ENCODE measurements around the gene GRAP2.
"Not testable (repeated sequence)": the region's sequence is repeated elsewhere in the genome, so short reads cannot be mapped to it uniquely, and the experiment has no call there.

Gene GRAP2

GRCh38 chr22:39946503-39947219 lies 45.8 kb downstream of the GRAP2 start:
- no peak overlapping the region for H3K4me3 ChIP-seq (ENCODE audit: low read length)
- DNase-seq (ENCODE audit: low read depth), result no peak
- TF ChIP-seq, protein P1, sequence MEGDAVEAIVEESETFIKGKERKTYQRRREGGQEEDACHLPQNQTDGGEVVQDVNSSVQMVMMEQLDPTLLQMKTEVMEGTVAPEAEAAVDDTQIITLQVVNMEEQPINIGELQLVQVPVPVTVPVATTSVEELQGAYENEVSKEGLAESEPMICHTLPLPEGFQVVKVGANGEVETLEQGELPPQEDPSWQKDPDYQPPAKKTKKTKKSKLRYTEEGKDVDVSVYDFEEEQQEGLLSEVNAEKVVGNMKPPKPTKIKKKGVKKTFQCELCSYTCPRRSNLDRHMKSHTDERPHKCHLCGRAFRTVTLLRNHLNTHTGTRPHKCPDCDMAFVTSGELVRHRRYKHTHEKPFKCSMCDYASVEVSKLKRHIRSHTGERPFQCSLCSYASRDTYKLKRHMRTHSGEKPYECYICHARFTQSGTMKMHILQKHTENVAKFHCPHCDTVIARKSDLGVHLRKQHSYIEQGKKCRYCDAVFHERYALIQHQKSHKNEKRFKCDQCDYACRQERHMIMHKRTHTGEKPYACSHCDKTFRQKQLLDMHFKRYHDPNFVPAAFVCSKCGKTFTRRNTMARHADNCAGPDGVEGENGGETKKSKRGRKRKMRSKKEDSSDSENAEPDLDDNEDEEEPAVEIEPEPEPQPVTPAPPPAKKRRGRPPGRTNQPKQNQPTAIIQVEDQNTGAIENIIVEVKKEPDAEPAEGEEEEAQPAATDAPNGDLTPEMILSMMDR (conservative IDR thresholded peaks at IDR 0.05; ENCODE audit: low read length), result no peak

DNA sequence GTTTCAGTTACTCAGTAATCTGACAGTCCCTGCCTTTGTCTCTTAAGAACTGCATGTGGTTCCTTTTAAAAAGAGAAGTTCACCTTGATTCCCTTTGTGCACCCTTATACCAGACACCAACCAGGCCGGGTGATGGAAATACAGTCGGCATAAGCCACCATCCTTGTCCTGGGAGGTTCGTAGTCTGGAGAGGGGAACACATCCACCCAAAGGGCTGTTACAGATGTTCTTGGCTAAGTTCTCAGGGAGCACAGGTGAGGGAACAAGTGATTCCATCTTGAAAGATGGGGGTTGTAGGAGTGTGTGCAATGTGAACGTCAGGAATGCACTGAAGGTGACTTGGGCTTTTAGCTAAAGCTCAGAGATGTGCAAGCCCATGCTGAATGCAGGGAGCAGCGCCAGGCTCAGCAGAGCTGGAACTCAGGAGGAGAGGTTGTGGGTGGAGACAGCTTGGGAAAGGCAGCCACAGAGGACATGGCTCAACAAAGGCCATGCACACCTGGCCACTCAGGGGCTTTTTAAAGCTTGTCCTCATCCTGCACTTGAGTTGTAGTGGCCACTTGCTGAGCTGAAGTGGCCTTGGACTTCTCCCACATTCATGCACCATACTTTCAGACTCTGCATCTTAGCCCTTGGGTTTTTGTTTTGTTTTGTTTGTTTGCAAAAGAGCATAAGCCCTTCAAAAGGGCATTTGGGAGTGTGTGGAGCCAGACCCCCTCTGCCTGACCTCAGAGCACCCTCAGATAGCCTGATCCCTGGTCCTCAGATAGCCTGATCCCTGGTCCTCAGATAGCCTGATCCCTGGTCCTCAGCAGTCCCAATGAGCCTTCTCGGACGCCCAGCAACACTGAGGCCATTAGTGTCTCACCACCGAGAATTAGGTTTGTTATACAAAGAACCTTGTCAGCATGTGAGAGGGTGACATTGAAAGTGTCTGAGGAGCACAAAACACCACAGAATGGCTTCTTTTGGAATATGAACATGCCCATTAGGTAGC lies 46.6 kb downstream of the GRAP2 start:
- TF ChIP-seq, protein P1 (conservative IDR thresholded peaks at IDR 0.05; ENCODE audit: low read length), result no peak
- no peak for DNase-seq (ENCODE audit: low read depth)
- no peak overlapping the region for H3K4me3 ChIP-seq (ENCODE audit: low read length)

DNA sequence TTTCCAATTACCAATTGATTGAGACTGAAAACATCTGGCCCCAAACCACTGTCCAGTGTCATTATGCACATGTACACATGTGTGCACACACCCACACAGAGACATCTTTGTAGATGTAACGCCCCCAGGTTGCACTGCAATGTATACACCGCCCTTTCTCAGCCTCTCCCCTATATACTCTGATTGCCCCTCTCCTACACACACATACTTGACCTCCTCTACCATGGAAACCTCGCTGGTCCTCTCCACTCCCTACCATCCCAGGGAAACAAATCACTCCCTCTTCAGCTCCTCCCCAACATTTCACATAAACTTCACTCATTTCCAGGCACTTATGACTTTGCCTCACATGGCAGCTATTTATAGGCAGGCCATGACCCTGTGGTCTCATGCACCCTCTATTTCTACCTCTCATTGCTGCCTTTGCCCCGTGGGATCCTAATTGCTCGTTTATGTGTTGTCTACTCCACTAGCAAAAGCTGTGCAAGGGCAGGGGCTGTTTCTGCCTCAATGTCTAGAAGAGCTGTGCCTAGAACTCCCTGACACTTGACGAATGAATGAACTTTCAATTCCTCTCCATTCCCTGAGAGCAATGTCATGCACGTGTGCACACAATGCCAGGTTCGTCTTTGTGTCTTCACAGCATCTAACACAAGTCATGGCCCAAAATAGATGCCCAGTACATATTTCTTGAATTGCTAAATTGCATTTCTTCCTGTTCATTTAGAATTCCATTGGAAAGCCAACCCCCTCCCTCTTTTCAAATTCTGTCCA lies 49.3 kb downstream of the GRAP2 start:
- TF ChIP-seq, protein P1 (conservative IDR thresholded peaks at IDR 0.05; ENCODE audit: low read length), result no peak
- DNase-seq (ENCODE audit: low read depth), result no peak
- H3K4me3 ChIP-seq (ENCODE audit: low read length), result no peak overlapping the region

DNA sequence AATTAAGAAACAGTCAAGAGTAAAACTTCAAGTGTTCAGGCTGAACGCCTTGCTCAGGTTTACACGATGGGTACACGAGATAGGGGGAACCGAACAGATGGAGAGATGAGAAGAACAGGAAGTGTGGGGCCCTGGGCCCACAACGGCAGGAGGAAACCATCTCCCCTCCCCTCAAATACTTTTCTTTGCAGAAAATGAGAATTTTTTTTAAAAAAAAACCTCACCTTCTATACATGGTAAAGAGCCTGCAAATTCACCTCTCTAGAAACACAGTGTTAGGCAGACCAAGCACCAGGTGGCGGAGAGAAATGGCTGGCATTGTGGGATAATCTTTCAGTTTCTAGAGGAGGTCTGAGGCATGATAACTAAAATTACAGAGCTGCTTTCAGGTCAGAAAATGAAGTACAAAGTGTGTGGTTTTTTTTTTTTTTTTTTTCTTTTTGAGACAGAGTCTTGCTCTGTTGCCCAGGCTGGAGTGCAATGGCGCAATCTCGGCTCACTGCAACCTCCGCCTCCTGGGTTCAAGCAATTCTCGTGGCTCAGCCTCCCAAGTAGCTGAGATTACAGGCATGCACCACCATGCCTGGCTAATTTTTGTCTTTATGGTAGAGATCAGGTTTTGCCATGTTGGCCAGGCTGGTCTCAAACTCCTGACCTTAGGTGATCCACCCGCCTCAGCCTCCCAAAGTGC lies 50.9 kb downstream of the GRAP2 start:
- not testable (repeated sequence) for H3K4me3 ChIP-seq (ENCODE audit: low read length); DNase-seq (ENCODE audit: low read depth)

GRCh38 chr22:39952347-39952746 lies 51.5 kb downstream of the GRAP2 start:
- TF ChIP-seq, protein P1 (conservative IDR thresholded peaks at IDR 0.05; ENCODE audit: low read length), result no peak
- no peak overlapping the region for H3K4me3 ChIP-seq (ENCODE audit: low read length)
- DNase-seq (ENCODE audit: low read depth), result no peak

DNA sequence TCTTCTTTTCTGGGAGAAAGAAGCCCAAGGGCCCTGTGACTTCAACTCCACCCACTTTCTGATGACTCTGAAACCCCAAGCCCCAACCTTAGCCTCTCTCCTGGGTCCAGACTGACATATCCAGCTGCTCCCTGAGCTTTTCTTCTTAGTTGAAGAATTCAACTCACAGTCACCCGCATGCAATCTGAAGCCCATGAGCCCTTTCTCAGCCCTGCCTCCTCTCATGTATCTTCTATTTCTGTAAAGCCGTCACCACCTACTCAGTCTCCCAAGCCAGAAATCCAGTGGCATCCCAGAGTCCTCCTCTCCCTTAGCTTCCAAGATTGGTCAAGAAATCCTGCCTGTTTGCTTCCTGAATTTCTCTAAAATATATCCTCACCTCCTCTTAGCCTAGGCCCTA lies 52.2 kb downstream of the GRAP2 start:
- DNase-seq (ENCODE audit: low read depth), result no peak
- no peak overlapping the region for H3K4me3 ChIP-seq (ENCODE audit: low read length)
- TF ChIP-seq, protein P1 (conservative IDR thresholded peaks at IDR 0.05; ENCODE audit: low read length), result no peak
